HG03097 (cell line): ENCODE data around the gene ZFP36L2.

ENCODE experiments used
- ATAC-seq: cut with Tn5 transposase; IDR thresholded peaks from one replicate; pipeline ENCODE4 v1.9.1; 2021; ENCODE audit not compliant: unreplicated experiment, low FRiP score

The ZFP36L2 gene

DNA sequence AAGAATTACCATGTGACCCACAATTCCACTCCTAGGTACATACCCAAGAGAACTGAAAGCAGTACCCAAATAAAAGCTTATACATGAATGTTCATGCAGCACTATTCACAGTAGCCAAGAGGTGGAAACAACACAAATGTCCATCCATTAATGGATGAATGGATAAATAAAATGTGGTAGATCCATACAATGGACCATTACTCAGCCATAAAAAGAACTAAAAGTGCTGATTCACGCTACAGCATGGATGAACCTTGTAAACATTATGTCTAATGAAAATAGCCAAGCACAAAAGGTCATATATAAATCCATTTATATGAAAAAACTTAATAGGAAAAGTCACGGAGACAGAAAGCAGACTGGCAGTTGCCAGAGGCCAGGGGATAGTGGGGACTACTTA is 23.6 kb upstream of the ZFP36L2 start:
- ATAC-seq: no peak

DNA sequence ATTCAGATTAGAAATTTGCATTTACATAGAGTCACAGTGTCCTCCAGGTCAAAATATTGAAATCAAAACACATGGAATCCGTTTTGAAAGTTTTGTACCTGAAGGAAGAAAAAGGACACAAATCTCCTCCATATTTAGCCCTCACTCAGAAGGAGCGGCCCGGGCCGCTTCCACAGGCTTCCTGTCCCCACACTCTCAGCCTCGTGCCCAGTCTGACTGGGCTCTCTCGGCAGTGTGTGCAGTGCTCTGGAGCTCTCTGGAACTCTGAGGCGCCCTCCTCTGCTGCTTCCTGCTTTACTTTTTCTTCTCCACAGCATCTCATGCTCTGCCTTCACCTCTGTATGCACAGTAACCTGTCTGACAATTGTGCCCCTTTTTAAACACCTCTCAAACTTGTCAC is 22.2 kb upstream of the ZFP36L2 start:
- ATAC-seq: no peak

DNA sequence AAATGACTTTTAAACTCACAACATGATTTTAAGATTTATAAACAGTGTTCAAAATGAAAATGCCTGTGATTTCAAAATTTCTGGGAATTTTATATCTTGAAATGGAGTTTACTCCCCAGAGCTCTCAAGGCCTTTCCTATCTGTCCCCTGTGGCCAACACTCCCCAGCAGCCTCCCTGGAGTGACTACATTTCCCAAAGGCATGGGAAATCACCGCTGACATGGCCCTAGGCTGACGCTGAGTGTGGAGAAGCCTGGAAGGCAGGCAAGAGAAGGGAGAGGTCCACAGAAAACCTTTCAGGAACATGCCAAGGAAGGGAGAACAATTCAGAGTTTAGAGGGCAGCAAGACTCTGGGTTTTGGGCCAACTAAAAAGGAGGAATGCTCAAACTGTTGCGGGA is 20.2 kb upstream of the ZFP36L2 start:
- no peak for ATAC-seq

DNA sequence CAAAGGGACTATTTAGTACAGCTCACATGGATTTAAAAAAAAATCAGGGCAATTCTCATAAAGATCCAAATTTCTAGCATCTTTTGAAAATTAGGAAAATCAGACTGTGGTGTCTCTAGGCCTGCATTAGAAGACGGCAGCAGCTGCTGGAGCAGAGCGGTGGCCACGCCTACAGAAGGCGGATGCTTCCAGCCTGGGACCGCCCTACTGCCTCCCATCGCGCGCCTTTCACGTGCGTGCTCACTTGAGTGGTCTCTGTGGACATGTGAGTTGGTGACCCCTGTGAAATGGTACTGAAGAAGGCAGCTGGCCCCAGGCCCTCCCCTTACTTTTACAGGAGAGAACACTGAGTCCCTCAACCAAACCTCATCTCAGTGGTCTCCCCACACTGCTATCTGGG is 15.2 kb upstream of the ZFP36L2 start:
- ATAC-seq: no peak

DNA sequence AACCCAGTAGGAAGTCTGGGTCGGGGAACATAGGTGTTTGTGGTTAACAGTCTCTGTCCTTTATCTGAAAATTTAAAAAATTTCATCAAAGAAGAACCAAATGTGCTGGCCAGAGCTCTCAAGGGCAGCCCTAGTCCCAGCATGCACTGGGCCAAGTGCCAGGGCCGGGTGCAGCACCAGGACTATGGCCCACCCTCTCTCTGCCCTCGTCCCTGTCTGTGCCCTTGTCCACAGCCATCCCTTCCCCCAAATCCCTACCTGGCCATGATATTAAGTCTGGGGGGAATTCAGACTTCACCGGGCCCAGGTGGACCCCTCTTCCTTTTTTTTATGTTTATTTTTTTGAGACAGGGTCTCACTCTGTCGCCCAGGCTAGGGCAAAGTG is 14.4 kb upstream of the ZFP36L2 start:
- ATAC-seq: no peak

DNA sequence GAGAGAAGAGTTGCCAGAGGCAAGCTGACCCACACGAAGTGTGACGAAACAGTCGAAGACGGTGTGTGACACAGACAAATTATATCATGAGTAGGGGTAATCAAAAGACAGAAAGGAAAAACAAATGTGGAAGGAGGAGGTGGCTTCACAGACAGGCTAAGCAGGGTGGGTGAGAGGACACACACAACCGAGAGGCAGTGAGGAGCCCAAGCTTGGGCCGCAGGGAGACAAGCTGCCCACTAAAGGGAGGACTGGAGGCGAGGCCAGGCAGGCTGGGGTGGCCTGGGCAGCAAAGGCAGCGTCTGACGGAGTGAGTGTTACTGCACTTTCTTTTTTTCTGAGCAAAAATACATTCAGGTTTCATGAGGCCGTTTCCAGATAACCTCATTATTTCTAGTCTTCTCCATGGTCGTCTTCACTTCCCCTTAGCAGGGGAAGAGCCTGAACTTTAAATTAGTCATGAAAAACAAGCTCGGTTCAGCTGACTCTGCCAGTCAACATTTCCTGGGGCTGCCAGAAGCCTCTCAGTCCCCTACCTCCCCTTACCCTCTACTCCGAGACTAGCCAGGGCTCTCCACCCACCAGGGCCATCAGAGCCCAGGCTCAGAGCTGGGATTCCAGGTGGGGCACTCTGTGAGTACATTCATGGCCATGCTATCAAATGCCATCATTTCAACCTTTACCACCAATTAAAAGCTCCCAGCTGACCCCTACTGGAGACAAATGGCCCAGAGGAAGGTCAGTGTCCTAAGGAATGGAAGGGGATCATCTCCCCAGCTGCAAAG is 13.8 kb upstream of the ZFP36L2 start:
- ATAC-seq: no peak

DNA sequence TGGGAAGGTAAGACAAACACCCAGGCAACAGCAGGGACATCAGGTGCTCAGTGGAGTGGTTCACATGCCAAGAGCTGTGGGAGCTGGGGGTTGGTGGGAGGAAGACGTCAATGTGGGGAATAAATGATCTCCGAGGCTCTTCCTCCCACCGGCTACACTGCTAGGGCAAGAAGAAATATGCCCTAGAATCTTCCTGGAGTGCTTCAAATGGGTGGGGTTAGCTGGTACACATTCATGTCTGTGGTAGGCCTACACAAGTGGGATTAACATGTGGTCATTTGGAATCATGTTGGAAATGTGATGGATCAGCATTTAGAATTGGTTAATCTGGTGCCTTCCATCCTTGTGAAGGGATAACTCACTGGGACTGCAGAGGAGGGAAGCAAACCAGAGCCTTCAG is 12.4 kb upstream of the ZFP36L2 start:
- no peak for ATAC-seq

DNA sequence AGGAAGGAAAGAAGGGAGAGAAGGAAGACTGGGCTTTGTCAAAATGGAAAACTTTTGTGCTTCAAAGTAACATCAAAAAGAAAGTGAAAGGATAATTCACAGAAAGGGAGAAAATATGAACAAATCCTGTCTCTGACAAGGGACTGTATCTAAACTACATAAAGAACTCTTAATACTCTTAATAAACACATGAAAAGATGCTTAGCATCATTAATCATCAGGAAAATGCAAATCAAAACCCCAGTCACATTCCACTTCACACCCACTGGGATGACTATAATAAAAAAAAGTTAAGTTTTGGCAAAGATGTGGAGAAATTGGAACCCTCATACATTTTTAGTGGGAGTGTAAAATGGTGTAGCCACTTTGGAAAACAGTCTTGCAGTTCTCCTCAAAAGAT is 11.8 kb upstream of the ZFP36L2 start:
- no peak for ATAC-seq

DNA sequence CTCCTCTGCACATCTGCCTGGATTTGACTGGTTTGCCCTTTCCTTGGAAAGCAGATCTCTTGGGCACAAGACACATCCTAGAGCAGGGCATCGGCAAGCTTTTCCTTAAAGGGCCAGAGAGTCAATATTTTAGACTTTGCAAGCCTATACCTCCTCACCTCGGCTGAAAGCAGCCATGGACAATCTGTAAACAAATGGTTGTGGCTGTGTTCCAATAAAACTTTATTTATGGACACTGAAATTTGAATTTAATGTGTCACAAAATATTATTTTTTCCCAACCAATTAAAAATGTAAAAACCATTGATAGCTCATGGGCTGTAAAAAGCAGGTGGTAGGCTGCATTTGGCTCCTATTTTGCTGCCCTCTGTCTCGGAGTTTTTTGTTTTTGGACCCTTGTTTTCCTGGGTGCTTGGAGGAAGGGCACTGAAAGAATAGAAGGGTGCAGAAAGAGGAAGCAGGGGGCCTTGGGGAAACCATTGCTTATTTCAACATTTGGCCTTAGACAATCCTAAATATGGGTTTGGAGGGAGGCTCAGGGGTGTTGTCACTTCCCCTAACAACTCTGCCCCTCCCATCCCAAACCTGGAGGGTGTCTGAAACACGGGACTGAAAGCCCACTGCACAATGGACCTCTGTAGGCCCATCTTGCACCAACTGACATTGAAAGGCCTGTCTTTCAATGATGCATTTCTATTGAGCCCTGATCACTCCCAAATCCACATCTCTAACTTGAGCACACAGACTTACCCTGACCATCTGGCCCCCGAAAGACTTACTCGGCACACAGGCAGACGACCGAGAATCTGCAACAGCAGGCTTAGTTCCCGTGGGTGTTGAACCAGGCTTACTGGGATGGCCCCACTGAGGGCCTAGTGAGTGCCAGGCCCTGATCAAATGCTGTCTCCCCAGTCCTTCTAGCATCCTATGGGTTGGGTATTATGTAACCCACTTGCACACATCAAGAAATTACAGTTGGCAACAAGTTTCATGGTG is 7.1 kb upstream of the ZFP36L2 start:
- no peak for ATAC-seq

DNA sequence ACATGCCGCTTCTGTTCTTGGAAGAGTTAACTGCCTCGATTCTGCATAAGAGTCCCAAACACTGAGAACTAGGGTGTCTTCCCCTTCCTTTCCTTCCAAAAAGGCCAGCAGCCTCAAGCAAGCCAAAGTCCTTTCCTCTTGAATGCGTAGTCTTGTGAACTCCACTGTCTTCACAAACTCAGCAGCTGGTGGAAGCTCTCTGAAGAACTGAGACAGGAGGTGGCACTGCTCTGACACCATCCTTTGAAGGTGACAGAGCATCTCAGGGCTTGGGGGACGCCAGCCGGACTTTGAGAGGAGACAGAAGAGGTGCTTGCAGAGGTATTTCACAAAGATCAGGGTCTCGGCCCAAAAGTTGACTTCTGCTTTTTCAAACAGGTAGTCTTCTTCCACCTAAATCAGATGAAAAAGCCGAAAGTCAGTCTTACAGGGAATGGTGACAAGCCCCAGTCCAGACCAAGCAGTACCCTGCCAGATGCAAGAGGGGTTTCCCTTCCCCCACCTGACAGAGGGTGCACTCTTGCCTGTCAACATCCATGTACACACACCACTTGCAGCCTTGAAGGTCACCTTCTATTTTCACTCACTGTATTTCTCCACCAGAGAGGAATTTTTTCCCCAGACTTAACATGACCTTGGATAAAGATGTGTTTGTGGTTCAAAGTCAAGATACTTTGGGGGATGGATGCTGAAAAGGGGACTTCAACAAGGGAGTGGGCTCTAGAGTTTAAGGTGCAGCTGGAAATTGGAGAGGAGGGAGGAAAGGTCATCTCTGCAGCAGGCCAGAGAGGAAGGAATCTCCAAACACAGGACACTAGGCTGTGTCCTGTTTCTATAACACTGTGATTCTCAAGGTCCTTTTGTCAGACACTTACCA is 4.8 kb upstream of the ZFP36L2 start:
- ATAC-seq: no peak

DNA sequence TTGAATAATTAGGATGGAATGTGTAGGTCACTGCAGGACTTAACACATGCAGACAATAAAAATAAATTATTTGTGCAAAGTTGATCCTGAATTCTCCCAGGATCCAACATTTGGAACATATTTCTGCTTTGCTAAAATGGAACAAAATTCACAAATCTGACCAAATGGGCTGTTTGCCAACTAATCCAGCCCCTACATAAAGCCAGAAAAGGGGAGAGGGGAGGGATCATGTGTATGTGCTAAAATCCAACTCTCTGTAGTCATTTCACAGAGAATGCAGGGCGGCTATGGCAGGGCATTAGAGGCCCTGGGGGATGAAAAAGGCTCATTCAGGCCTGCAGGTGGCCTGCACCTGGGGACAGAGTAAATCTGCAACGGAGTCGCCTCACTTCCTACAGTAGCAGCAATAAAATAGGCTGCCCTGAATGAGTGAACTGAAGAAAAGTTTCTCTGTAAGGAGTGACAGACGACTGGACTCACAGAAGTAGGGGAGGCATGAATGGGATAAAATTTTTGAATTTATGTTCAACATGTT is 4.0 kb upstream of the ZFP36L2 start:
- ATAC-seq: no peak

DNA sequence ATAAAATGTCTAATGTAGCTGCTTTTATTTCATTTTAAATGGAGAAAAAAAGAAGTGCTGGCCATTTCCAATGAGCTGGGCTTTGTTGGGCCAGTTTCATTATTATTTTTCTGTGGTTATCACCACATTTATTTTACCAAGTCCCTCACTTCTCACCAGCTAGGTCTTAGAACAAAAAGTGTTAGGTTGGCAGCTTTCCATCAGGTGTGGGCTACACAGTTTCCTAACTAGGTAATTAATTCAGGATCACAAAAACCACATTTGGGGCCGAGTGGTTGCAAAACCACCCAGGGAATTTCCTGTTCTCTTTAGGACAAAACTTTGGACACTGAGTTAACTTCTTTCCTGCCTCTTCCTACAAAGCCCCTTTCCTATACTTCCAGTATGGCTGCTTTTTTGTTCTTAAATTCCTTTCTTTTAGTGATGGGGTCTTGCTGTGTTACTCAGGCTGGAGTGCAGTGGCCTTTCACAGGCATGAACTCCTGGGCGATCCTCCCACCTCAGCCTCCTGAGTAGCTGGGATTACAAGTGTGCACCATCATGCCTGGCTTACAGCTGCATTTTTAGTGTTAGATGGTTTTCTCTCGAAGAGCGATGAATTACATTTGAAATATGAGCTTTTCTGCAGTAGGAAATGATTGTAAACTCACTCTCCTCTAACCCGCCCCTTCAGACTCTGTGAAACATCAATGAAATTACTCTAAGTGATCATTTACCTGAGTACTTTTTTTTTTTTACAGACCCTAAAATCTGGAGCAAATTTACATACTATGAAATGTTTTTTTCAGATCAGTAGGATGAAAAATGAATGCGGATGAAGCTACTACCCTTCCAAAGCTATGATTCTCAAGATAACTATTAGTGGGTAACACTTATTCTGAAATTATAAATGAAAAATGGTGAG is 2.6 kb upstream of the ZFP36L2 start:
- ATAC-seq: no peak

DNA sequence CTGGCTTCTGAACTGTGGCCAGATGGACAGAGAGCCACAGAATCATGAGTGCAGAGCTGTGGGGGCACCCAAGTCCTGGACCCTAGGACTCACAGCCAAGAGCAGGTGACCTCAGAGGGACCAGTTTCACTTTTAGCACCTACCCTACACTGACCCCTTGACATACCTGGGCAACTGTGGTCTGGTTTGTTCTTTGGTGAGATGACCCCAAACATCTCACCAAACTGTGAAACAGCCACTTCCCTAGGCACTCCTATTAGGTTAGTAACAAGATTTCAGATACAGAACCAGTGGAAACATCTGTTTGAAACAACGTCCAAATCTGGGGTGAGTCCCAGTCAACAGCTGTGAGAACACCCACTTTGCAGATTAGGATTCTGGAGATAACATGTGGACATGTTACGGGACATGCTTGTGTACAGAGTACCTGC is 1.9 kb upstream of the ZFP36L2 start:
- no peak for ATAC-seq

DNA sequence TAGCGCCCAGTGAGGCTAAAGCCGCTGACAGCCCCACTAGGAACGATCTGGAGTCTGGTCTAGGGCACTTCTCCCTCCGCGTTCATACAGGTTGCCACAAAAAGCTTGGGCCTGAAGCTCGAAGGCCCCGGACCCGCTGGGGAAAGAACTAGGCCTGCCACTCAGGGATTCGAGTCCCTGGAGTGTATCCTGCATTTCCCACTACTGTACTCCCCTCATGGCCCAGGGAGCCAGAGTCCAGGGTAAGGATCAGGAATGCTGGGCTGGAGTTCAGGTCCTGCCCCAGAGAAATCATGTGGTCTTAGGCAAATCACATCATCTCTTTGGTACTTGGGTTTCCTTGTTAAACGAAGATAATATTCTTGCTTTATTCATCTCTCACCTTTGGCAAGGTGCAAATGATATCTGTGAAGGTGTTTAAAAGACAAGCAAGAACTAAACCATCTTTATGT is 1.4 kb upstream of the ZFP36L2 start:
- ATAC-seq: no peak

DNA sequence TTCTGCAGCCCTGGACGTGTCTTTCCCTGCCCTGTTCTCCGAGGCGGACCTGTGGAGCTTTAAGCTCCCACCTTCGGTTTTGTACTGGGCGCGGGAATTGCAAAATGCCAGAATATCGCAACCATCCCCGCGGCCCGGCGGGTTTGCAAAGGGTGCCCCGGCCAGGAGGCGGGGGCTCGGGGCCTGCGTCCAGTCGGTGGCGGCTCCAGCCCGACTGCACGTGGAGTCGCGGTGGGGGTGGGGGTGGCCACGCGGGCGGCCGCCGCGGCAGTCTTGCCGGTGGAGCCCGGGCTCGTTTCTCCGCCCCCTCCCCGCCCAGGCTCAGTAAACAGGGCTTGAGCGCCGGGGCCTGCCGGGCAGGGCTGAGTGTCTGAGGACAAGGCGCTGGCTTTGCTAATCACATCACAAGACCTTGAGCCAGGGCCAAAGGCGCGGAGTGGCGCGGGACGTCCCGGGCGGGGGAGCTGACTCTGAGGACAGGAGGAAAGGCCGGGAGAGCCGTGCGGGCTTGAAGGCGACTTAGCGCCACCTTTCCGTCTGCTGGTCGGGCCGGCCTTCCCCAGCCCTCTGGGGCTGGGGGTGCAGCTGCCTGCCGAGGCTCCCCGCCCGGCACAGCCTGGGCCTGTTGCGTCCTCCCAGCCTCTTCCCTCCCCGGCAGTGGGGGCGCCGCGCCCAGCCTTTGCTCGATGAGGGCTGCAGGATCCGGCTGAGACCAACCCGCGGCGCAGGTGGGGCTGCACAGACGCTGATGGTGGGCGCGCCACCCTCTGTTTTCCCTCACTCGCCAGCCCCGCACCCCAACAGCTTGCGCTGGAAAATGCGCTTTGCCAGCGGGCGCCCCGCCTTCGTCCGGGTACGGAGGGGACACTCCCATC is 786 bp upstream of the ZFP36L2 start:
- ATAC-seq: peak; percentile 5

DNA sequence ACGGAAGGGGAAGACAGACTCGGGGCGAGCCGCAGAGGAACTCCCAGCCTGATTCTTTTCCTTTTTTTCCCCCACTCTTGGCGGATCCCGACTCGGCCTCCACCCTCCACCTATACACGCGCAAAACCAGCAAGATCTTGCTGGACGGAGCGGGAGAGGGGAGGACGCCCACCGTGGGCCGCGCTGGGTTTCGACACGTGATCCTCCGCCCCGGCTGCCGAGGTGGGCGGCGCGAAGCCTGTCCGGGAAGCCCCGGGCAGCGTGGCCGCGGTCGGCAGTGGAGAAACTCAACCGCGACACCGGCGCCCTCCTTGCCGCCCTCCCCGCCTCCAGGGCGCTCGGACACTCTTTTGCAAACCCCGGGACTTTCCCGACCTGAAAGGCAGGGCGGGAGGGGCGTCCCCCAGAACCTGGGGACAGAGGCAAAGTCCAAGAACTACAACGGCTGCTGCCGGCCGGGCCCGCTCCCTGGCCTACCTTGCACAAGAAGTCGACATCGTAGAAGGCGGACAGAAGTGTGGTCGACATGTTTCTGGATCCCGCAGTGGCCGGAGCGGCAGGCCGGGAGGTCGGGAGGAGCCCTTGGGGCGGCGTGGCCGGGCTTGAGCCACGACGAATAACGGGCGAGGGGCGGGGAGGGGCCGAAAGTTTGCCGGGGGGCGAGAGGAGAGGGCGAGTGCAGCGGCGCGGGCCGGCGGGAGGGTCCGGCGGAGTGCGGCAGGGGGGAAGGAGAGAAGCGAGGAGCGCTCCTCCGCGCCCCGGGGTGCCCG is 433 bp downstream of the ZFP36L2 start:
- ATAC-seq: peak; percentile 15

DNA sequence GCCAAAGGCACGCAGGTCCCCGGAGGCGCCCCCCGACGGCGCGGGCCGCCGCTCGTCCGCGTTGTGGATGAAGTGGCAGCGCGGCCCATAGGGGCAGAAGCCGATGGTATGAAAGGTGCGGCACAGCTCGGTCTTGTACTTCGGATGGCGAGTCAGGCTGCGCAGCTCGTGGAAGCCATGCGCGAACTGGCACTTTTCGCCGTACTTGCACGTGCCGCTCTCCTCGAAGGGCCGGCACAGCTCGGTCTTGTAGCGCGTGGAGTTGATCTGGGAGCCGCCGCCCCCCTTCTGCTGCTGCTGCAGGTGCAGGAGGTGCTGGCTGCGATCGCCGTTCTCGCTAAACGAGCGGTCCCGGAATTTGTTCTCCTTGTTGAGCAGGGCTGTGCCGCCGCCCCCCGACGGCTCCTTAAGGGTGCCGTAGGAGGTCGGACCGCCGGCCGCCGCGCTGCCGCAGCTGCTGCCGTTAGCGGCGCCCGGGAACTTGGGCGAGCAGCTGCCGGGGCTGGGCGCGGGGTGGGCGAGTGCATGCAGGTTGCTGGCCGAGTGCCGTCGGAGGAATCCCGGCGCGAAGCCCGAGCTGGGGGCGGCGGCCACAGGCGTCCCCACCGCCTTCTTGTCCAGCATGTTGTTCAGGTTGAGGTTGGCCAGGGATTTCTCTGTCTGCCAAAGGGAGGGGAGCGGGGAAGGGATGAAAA is 1.2 kb downstream of the ZFP36L2 start:
- no peak for ATAC-seq
